ENCODE measurements around the gene NR2F6.
A peak's percentile ranks its signal among the peaks of the same experiment; 100 is the strongest.

Gene NR2F6

DNA sequence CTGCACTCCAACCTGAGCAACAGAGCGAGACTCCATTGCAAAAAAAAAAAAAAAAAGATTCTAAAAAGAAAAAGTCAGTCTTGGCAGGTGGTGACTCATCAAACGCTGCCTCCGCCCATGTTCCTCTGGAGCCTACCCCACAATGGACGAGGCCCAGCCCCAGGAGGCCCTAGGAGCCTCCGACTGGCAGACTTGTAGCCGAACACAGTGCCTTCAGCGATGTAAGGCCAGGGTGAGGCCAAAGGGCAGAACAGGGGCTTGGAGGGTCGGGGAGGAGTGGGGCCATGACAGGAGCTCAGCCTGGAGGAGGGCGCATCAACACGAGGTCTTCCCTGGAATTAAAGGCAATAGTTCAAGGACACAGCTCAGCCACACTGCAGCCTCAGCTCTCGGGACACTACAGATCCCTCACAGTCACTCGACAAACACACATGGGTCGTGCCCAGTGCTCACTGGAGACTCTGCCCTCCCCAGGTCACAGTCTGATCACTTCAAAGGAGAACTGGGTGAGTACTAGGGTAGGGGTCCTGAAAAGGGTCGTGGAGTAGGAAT, 25.4 kb downstream of the NR2F6 start:
- Histone ChIP-seq H3K36me3 (ENCODE audit: control insufficient read depth in 2 of 2, insufficient read depth in 2 of 2, low read length in 2 of 2) (peaks cover 9 to 17% of the 10 kb centered on the region in 2 donors), H3K4me1 (ENCODE audit: control insufficient read depth, insufficient read depth, low read length) (peaks cover 8% of the 10 kb centered on the region), H3K27me3 (ENCODE audit: control insufficient read depth in 1 of 2, insufficient read depth in 2 of 2, low read length in 2 of 2) (no peaks in the 10 kb centered on the region), H3K9me3 (ENCODE audit: control insufficient read depth in 2 of 2, low read length in 2 of 2) (no peaks in the 10 kb centered on the region), H3K4me3 (ENCODE audit: low read length in 2 of 2) (no peak overlapping the region), H3K9ac (ENCODE audit: low read length in 2 of 2) (no peak overlapping the region), H3K27ac (ENCODE audit: low read length) (no peak overlapping the region)

DNA sequence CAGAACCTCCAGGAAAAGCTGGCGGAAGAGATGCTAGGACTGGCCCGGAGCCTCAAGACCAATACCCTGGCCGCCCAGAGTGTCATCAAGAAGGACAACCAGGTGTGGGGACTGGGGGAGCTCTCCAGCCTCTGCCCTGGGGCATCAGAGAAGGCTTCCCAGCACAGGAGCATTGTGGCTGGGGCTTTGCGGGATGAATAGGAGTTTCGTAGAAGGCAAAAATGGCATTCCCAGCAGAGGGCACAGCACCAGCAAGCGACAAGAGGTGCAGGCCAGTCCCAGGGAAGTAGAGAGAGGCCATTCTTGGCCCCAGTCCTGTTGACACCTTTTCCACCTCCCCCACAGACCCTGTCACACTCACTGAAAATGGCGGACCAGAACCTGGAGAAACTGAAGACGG, 26.4 kb downstream of the NR2F6 start:
- Histone ChIP-seq H3K9me3 (ENCODE audit: control insufficient read depth in 2 of 2, low read length in 2 of 2) (no peaks in the 10 kb centered on the region), H3K27me3 (ENCODE audit: control insufficient read depth in 1 of 2, insufficient read depth in 2 of 2, low read length in 2 of 2) (no peaks in the 10 kb centered on the region), H3K36me3 (ENCODE audit: control insufficient read depth in 2 of 2, insufficient read depth in 2 of 2, low read length in 2 of 2) (peaks cover 9 to 17% of the 10 kb centered on the region in 2 donors), H3K4me3 (ENCODE audit: low read length in 2 of 2) (no peak overlapping the region), H3K27ac (ENCODE audit: low read length) (no peak overlapping the region), H3K9ac (ENCODE audit: low read length in 2 of 2) (no peak overlapping the region), H3K4me1 (ENCODE audit: control insufficient read depth, insufficient read depth, low read length) (peaks cover 13% of the 10 kb centered on the region)

DNA sequence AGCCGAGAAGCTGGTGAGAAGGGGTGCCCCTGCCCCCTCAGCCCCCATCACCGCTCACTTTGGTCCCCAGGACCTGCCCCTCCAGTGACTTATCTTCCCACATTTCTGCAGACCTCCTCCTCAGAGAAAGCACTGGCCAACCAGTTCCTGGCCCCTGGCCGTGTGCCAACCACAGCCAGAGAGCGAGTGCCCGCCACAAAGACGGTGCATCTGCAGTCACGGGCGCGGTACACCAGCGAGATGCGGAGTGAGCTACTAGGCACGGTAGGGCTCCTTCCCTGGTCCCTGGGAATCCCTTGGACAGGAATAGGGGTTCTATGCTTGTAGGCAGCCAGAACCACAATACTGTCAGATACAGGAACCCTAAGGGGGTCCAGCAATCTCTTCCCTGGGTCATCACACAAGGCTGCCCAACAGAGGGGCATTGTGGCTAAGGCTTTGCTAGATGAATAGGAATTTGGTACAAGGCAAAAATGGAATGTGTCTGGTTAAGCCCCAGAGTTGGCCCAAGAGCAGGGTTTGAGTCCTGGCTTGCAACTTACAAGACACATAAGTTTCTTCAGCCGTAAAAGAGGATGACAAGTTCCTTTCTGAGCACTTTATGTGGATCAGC, 29.6 kb downstream of the NR2F6 start:
- peak overlapping the region in 1 of 2 donors; percentile 86 for H3K4me3 ChIP-seq (ENCODE audit: low read length in 2 of 2)
- peaks cover 13% of the 10 kb centered on the region for H3K4me1 ChIP-seq (ENCODE audit: control insufficient read depth, insufficient read depth, low read length)
- peaks cover 12 to 23% of the 10 kb centered on the region in 2 donors for H3K36me3 ChIP-seq (ENCODE audit: control insufficient read depth in 2 of 2, insufficient read depth in 2 of 2, low read length in 2 of 2)
- H3K9me3 ChIP-seq (ENCODE audit: control insufficient read depth in 2 of 2, low read length in 2 of 2) = no peaks in the 10 kb centered on the region
- H3K27me3 ChIP-seq (ENCODE audit: control insufficient read depth in 1 of 2, insufficient read depth in 2 of 2, low read length in 2 of 2) = no peaks in the 10 kb centered on the region
- peak overlapping the region; percentile 85 for H3K27ac ChIP-seq (ENCODE audit: low read length)
- H3K9ac ChIP-seq (ENCODE audit: low read length in 2 of 2) = no peak overlapping the region

DNA sequence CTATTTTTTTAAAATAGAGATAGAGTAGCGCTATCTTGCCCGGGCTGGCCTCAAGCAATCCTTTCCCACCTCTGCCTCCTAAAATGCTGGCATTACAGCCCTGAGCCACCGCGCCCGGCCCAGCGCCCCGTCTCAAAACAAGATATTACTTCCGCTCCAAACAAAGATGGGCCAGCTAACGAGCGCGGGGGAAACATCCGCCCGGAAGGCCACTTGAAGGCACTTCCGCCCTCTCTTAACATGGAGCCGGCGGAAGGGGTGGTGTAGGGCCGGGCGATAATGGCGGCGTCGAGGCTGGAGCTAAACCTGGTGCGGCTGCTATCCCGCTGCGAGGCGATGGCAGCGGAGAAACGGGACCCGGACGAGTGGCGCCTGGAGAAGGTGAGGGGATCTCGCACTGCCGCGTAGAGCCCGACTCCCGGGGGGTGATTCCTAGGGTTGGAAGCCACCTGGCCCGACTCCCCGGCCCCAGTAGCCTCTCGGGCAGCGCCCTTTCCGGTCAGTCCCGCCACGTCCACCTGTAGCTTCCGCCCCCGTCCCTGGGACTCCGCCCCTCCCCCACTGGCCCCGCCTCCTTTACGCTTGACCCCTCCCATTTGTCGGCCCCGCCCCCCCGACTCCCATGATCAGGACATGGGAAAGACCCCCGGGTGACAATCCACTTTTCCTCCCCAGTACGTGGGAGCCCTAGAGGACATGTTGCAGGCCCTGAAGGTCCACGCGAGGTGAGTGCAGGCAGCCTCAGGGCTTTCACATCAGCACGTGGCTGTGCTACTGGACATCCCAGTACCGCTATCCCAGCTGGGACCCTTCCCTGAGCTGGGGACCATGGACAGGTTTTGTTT, 30.4 kb downstream of the NR2F6 start, which contains the start of gene USE1:
Gene USE1 (plus strand): TSS at position 231 of the 845 bp plus-strand sequence. CDS start 49 bp downstream, at position 280.
- H3K36me3 ChIP-seq (ENCODE audit: control insufficient read depth in 2 of 2, insufficient read depth in 2 of 2, low read length in 2 of 2) = peaks cover 14 to 27% of the 10 kb centered on the region in 2 donors
- peaks cover 13% of the 10 kb centered on the region for H3K4me1 ChIP-seq (ENCODE audit: control insufficient read depth, insufficient read depth, low read length)
- no peaks in the 10 kb centered on the region for H3K27me3 ChIP-seq (ENCODE audit: control insufficient read depth in 1 of 2, insufficient read depth in 2 of 2, low read length in 2 of 2)
- peak within 1 kb of the TSS; percentile 85 for H3K27ac ChIP-seq (ENCODE audit: low read length)
- H3K4me3 ChIP-seq (ENCODE audit: low read length in 2 of 2) = peak within 1 kb of the TSS; percentile 65 to 86
- H3K9me3 ChIP-seq (ENCODE audit: control insufficient read depth in 2 of 2, low read length in 2 of 2) = no peaks in the 10 kb centered on the region
- H3K9ac ChIP-seq (ENCODE audit: low read length in 2 of 2) = peak within 1 kb of the TSS; percentile 45 to 87

DNA sequence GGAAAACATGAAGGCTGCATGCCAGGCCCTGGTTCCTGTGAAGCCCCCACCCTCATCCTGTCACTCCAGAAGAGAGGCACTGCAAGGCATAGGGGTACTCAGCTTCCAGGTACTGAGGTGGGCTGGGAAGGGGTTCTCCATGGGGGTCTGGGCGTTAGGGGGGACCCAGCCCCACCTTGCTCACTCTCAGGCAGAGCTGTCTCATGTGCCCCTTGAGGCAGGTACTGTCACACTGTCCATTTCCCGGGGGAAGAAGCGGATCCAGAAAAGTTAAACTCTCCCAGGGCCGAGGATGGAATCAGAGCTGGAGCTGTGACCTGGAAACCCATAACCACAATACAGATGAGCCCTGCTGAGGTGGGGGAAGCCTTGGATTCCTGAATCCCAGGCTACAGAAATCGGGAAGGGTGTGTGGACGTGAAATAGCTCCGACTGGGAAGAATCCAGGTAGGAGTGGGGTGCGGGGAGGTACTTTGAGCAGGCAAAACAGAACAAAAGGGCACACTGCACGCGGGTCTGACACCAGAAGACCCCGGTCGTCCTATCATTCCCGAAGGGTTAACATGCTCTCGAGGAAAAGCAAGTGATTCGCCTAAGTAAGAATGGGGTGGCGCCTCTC, 31.1 kb downstream of the NR2F6 start:
- Histone ChIP-seq H3K4me1 (ENCODE audit: control insufficient read depth, insufficient read depth, low read length) (peaks cover 13% of the 10 kb centered on the region), H3K9ac (ENCODE audit: low read length in 2 of 2) (peak overlapping the region; percentile 45 to 87), H3K4me3 (ENCODE audit: low read length in 2 of 2) (peak overlapping the region; percentile 65 to 86), H3K9me3 (ENCODE audit: control insufficient read depth in 2 of 2, low read length in 2 of 2) (no peaks in the 10 kb centered on the region), H3K27ac (ENCODE audit: low read length) (peak overlapping the region; percentile 85), H3K36me3 (ENCODE audit: control insufficient read depth in 2 of 2, insufficient read depth in 2 of 2, low read length in 2 of 2) (peaks cover 15 to 26% of the 10 kb centered on the region in 2 donors), H3K27me3 (ENCODE audit: control insufficient read depth in 1 of 2, insufficient read depth in 2 of 2, low read length in 2 of 2) (no peaks in the 10 kb centered on the region)

DNA sequence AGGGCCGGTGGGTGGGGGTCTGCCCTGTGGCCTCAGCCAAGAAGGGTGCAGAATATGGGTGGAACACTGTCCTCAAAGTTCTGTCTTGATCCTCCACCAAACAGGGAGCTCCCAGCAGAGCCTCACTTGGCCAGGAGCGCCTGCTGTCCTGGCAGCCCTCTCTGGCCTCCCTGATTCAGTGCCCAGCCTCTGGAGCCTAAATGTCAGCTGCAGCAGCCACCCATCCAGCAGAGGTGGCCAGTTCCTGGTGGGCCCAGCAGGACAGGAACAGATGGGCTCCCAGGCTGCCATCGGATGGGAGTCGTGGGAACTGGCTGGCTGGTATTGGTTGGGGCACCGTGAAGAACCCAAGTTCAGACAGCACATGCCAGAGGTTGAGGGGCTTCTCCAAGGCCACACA, 32.4 kb downstream of the NR2F6 start:
- Histone ChIP-seq H3K36me3 (ENCODE audit: control insufficient read depth in 2 of 2, insufficient read depth in 2 of 2, low read length in 2 of 2) (peaks cover 18 to 23% of the 10 kb centered on the region in 2 donors), H3K27ac (ENCODE audit: low read length) (no peak overlapping the region), H3K4me3 (ENCODE audit: low read length in 2 of 2) (no peak overlapping the region)

DNA sequence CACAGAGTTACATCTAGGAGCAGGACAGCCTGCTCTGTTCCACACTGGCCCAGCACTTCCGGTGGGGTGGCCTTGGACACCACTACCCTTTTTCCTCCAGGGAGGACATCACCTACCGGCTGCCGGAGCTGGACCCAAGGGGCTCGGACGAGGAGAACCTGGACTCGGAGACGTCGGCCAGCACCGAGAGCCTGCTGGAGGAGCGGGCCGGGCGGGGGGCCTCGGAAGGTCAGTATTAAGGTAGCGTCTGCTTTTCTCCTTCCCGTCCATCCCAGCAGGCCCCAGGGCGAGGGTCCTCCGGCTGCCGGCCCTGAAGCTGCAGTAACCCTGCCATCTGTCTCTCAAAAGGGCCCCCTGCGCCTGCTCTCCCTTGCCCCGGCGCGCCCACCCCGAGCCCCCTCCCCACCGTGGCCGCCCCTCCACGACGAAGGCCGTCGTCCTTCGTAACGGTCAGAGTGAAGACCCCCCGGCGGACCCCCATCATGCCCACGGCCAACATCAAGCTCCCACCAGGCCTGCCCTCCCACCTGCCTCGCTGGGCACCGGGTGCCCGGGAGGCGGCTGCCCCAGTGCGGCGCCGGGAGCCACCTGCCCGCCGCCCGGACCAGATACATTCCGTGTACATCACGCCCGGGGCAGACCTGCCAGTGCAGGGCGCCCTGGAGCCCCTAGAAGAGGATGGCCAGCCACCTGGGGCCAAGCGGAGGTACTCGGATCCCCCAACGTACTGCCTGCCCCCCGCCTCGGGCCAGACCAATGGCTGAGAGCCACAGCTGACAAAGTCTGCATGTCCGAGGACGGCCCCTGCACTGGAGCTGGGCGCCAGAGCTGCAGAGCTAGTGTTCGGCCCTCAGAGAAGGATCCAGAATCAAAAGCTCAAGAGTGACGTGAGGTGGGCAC, 33.9 kb downstream of the NR2F6 start:
- H3K36me3 ChIP-seq (ENCODE audit: control insufficient read depth in 2 of 2, insufficient read depth in 2 of 2, low read length in 2 of 2) = peaks cover 12 to 19% of the 10 kb centered on the region in 2 donors
- H3K9ac ChIP-seq (ENCODE audit: low read length in 2 of 2) = no peak overlapping the region
- H3K27me3 ChIP-seq (ENCODE audit: control insufficient read depth in 1 of 2, insufficient read depth in 2 of 2, low read length in 2 of 2) = no peaks in the 10 kb centered on the region
- no peak overlapping the region for H3K4me3 ChIP-seq (ENCODE audit: low read length in 2 of 2)
- H3K9me3 ChIP-seq (ENCODE audit: control insufficient read depth in 2 of 2, low read length in 2 of 2) = no peaks in the 10 kb centered on the region
- H3K4me1 ChIP-seq (ENCODE audit: control insufficient read depth, insufficient read depth, low read length) = peaks cover 13% of the 10 kb centered on the region
- H3K27ac ChIP-seq (ENCODE audit: low read length) = no peak overlapping the region

More for the DNA sequence above, 32.4 kb downstream of the NR2F6 start:
- Histone ChIP-seq H3K4me1 (ENCODE audit: control insufficient read depth, insufficient read depth, low read length) (peaks cover 13% of the 10 kb centered on the region), H3K27me3 (ENCODE audit: control insufficient read depth in 1 of 2, insufficient read depth in 2 of 2, low read length in 2 of 2) (no peaks in the 10 kb centered on the region), H3K9ac (ENCODE audit: low read length in 2 of 2) (no peak overlapping the region), H3K9me3 (ENCODE audit: control insufficient read depth in 2 of 2, low read length in 2 of 2) (no peaks in the 10 kb centered on the region)

DNA sequence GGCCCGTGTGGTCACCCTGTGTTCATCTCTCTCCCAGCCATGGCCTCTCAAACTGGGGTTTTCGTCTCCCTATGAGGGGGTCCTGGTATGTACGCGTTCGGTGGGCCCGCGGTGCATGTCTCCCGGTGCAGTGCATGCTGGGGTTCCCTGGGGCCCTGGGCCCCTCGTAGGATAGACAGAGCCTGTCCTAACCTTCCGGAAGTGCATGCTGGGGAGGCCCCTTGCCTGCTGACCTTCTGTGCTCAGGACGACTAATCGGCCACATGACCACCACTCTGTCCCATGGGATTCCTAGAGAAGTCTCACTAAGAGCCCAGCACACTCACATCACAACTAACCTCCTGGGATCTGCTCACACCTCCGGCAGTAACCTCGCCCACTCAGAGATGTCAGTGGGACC, 35.4 kb downstream of the NR2F6 start:
- H3K27me3 ChIP-seq (ENCODE audit: control insufficient read depth in 1 of 2, insufficient read depth in 2 of 2, low read length in 2 of 2) = no peaks in the 10 kb centered on the region
- no peak overlapping the region for H3K4me3 ChIP-seq (ENCODE audit: low read length in 2 of 2)
- H3K27ac ChIP-seq (ENCODE audit: low read length) = no peak overlapping the region
- peaks cover 12 to 26% of the 10 kb centered on the region in 2 donors for H3K36me3 ChIP-seq (ENCODE audit: control insufficient read depth in 2 of 2, insufficient read depth in 2 of 2, low read length in 2 of 2)
- H3K9ac ChIP-seq (ENCODE audit: low read length in 2 of 2) = no peak overlapping the region
- peaks cover 5% of the 10 kb centered on the region for H3K4me1 ChIP-seq (ENCODE audit: control insufficient read depth, insufficient read depth, low read length)
- H3K9me3 ChIP-seq (ENCODE audit: control insufficient read depth in 2 of 2, low read length in 2 of 2) = no peaks in the 10 kb centered on the region

DNA sequence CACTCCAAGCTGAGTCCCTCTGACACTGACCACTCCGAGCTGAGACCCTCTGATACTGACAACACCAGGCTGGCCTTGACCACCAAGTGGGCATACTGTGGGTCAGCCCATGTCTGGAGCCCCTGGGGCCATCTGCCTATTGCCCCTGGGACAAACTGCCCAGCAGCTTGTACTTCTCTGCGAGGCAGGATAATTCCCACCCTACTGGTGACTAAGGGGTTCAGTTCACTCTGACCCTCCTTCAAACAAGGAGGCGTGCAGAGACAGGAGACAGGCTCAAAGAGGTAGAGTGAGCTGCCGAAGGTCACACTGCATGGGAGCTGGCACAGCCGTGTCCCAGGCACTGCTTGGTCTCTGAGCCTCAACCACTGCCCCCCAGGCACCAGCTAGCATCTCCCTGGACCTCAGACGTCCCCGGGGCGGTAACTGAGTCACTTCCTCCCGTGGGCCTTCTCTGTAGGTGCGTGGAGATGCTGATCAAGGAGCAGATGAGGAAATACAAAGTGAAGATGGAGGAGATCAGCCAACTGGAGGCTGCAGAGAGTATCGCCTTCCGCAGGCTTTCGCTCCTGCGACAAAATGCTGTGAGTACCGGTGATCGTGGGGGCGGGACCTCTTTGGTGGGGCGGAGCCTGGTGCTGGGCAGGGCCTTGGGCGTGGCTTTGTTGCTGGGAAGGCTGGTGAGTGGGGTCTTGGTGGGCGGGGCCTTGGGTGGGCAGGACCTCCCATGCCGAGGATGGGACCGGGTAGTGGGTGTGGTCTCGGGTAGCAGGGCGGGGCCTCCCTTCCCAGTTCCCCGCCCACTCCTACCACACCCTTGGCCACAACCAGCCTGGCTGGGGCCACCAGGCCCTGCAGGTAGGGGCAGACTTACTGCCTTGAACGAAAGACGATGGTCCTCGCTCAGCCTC, 36.3 kb downstream of the NR2F6 start:
- no peak overlapping the region for H3K9ac ChIP-seq (ENCODE audit: low read length in 2 of 2)
- H3K4me3 ChIP-seq (ENCODE audit: low read length in 2 of 2) = no peak overlapping the region
- H3K36me3 ChIP-seq (ENCODE audit: control insufficient read depth in 2 of 2, insufficient read depth in 2 of 2, low read length in 2 of 2) = peaks cover 12 to 26% of the 10 kb centered on the region in 2 donors
- peaks cover under 1% of the 10 kb centered on the region for H3K4me1 ChIP-seq (ENCODE audit: control insufficient read depth, insufficient read depth, low read length)
- no peaks in the 10 kb centered on the region for H3K9me3 ChIP-seq (ENCODE audit: control insufficient read depth in 2 of 2, low read length in 2 of 2)
- no peak overlapping the region for H3K27ac ChIP-seq (ENCODE audit: low read length)
- H3K27me3 ChIP-seq (ENCODE audit: control insufficient read depth in 1 of 2, insufficient read depth in 2 of 2, low read length in 2 of 2) = no peaks in the 10 kb centered on the region
